ENCODE results near the gene RAB23. TPM values are rescaled to one million over a fixed set of nuclear protein-coding genes. Genes with fewer than 3 reads are reported as not detected.
"Not testable (repeated sequence)": the region's sequence is repeated elsewhere in the genome, so short reads cannot be mapped to it uniquely, and the experiment has no call there.

The RAB23 gene
- total RNA-seq, 4 donors from 2014 or later: 3.0 to 18.2 (median 5.0) TPM

DNA sequence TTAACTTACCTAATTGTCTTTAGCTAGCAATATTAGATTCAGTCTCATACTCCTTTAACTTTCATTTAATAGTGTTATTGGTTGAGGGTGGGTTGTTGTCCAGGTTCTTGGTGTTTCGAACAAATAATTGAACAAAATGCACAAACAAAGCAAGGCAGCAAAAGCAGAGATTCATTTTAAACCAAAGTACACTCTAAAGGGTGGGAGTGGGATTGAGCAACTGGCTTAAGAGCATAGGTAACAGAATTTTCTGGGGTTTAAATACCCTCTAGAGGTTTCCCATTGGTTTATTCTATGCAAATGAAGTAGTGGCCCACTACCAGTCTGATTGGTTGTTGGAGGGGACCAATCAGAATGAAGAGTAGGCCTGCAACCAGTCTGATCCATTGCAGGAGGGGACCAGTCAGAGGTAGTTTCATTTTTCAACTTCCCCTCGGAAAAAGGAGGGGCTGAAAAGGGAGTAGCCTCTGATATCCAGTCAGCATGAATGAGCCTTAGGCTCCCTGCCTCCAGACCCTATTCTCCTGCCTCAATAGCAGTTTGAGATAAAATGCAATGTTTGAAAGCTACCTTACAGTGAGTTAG, 26.3 kb upstream of the RAB23 start:
- TF ChIP-seq, protein P1, sequence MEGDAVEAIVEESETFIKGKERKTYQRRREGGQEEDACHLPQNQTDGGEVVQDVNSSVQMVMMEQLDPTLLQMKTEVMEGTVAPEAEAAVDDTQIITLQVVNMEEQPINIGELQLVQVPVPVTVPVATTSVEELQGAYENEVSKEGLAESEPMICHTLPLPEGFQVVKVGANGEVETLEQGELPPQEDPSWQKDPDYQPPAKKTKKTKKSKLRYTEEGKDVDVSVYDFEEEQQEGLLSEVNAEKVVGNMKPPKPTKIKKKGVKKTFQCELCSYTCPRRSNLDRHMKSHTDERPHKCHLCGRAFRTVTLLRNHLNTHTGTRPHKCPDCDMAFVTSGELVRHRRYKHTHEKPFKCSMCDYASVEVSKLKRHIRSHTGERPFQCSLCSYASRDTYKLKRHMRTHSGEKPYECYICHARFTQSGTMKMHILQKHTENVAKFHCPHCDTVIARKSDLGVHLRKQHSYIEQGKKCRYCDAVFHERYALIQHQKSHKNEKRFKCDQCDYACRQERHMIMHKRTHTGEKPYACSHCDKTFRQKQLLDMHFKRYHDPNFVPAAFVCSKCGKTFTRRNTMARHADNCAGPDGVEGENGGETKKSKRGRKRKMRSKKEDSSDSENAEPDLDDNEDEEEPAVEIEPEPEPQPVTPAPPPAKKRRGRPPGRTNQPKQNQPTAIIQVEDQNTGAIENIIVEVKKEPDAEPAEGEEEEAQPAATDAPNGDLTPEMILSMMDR (IDR thresholded peaks at IDR 0.05): no peak
- TF ChIP-seq POLR2A (IDR thresholded peaks at IDR 0.05): no peak
- Histone ChIP-seq H3K27ac (no peak overlapping the region), H3K36me3 (no peaks in the 10 kb centered on the region), H3K4me1 (peaks cover 0 to 3% (median 0%) of the 10 kb centered on the region in 4 donors), H3K4me3 (no peak overlapping the region), H3K9me3 (no peaks in the 10 kb centered on the region), H3K27me3 (no peaks in the 10 kb centered on the region)
- DNase-seq: no peak

DNA sequence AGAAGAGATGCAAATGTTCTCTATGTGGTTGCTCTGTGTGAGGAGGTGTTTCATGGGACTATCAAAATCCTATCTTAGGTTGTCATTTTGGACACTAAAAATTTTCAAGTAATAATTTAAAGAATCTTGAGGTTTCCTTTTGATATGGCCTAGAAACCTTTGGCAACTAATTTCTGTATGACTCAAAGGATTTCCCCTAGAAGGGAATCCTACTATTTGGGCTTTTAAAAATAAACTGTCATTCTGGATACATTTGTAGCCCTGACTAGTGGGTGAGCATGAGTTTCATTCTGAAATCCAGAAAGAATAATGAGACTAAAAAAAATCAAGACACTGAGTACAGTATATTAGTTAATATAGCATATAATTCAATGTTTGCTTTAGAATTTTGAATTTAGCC, 25.5 kb upstream of the RAB23 start:
- peaks cover 0 to 3% (median 0%) of the 10 kb centered on the region in 4 donors for H3K4me1 ChIP-seq
- H3K9me3 ChIP-seq: no peaks in the 10 kb centered on the region
- no peaks in the 10 kb centered on the region for H3K36me3 ChIP-seq
- no peak for DNase-seq
- H3K4me3 ChIP-seq: no peak overlapping the region
- no peaks in the 10 kb centered on the region for H3K27me3 ChIP-seq
- TF ChIP-seq, protein P1 (IDR thresholded peaks at IDR 0.05): no peak
- no peak for TF ChIP-seq POLR2A (IDR thresholded peaks at IDR 0.05)
- H3K27ac ChIP-seq: no peak overlapping the region

DNA sequence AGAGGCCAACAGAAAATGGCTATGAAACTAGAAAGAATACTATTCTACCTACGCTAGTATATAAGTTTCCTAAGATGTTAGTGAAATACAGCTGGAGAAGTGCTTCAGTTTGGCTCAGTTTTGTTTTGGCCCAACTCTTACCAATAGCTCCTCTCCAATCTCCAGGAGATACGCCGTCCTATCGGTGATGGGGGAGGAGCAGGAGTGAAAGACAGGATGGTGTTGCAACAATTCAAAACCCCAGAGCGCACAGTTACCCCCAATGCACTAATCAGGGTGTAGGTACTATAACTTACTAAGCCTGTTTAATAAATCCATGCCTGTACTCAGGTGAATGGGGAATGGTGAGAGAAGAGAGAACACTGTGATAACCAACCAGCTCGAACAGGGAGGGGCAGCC, 24.2 kb upstream of the RAB23 start:
- H3K4me3 ChIP-seq: no peak overlapping the region
- H3K27me3 ChIP-seq: no peaks in the 10 kb centered on the region
- no peaks in the 10 kb centered on the region for H3K9me3 ChIP-seq
- H3K27ac ChIP-seq: no peak overlapping the region
- TF ChIP-seq, protein P1 (IDR thresholded peaks at IDR 0.05): no peak
- TF ChIP-seq POLR2A (IDR thresholded peaks at IDR 0.05): no peak
- H3K36me3 ChIP-seq: no peaks in the 10 kb centered on the region
- no peaks in the 10 kb centered on the region for H3K4me1 ChIP-seq
- DNase-seq: no peak

DNA sequence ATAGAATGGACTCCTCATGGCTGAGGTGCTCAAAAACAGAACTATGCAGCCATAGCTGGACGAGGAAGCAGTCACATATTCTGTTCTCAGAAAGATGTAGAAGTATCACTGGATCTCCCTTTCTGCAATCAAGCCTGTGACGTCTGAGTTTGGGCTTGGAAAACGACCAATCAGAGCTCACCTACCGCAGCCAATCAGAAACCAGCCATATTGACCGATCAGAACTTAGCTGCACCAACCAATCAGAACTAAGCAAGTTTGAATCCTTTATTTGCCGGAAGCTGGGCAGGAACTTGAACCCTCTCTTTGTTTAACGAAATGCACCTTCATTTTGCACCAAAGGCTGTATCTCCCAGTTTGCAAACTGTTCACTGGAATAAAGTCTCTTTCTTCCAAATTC, 21.8 kb upstream of the RAB23 start:
- no peaks in the 10 kb centered on the region for H3K9me3 ChIP-seq
- no peak overlapping the region for H3K27ac ChIP-seq
- H3K27me3 ChIP-seq: no peaks in the 10 kb centered on the region
- no peak overlapping the region for H3K4me3 ChIP-seq
- H3K36me3 ChIP-seq: no peaks in the 10 kb centered on the region
- no peak for DNase-seq
- no peak for TF ChIP-seq POLR2A (IDR thresholded peaks at IDR 0.05)
- TF ChIP-seq, protein P1 (IDR thresholded peaks at IDR 0.05): no peak
- no peaks in the 10 kb centered on the region for H3K4me1 ChIP-seq

DNA sequence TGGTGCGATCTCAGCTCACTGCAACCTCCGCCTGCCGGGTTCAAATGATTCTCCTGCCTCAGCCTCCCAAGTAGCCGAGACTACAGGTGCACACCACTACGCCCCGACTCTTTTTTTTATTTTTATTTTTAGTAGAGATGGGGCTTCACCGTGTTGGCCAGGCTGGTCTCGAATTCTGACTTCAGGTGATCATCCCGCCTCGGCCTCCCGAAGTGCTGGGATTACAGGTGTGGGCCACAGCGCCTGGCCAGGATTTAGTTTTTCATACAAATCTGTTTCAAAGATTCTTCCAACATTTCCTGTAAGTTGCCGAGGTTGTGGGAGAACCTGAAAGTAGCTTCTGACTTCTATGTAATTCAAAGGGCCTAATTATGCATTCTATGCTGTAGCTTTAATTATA, 21.4 kb upstream of the RAB23 start:
- not testable (repeated sequence) for H3K27ac ChIP-seq, H3K4me3 ChIP-seq, H3K36me3 ChIP-seq, H3K9me3 ChIP-seq, DNase-seq, H3K4me1 ChIP-seq, H3K27me3 ChIP-seq

DNA sequence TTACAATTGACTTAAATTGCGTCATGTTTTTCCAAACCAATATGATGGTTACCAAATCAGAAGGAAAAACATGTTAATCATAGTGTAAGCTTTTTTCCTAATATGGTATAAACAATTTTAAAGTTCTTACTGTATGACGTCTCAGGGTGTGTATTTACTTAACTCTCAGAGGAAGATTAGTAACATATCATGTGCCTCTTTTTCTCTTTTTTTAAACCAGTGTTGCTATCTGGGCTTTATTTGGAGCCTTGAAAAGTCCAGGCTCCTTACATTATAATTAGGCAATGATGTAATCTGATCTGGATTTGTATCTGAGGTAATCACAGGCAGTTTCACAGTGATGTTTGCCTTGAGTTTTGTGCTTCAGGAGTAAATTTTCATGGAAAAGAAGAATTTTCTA, 20.4 kb upstream of the RAB23 start:
- TF ChIP-seq, protein P1 (IDR thresholded peaks at IDR 0.05): no peak
- no peak for TF ChIP-seq POLR2A (IDR thresholded peaks at IDR 0.05)
- Histone ChIP-seq H3K4me1 (no peaks in the 10 kb centered on the region), H3K27ac (peak overlapping the region in 1 of 4 donors; percentile 45), H3K36me3 (no peaks in the 10 kb centered on the region), H3K9me3 (no peaks in the 10 kb centered on the region), H3K4me3 (no peak overlapping the region), H3K27me3 (no peaks in the 10 kb centered on the region)
- no peak for DNase-seq

Measured in Peyer's patch (tissue), 4 donors.